ENCODE results near the gene PLXND1. TPM values are rescaled to one million over a fixed set of nuclear protein-coding genes. Genes with fewer than 3 reads are reported as not detected.
A peak's percentile ranks its signal among the peaks of the same experiment; 100 is the strongest.

PLXND1 gene
- total RNA-seq, 2 donors from 2014 or later = 73.1 to 83.2 TPM

GRCh38 chr3:129560269-129560787 lies 46.1 kb downstream of the PLXND1 start:
- no peaks in the 10 kb centered on the region for H3K4me1 ChIP-seq (ENCODE audit: control insufficient read depth, insufficient read depth, low read length)
- Mint-ChIP-seq H3K27ac (no peak overlapping the region), H3K36me3 (ENCODE audit: low read depth) (peaks cover 37% of the 10 kb centered on the region), H3K27me3 (ENCODE audit: insufficient read depth) (no peaks in the 10 kb centered on the region), H3K4me1 (peaks cover 6% of the 10 kb centered on the region), H3K4me3 (no peak overlapping the region), H3K9me3 (no peaks in the 10 kb centered on the region)
- 76 to 85% methylated on average over 6 to 16 of the region's 16 CpGs for WGBS, 2 experiments (ENCODE audit: insufficient coverage in 1 of 2, insufficient read length in 1 of 2)
- no peak for DNase-seq
- H3K27me3 ChIP-seq (ENCODE audit: control insufficient read depth, insufficient read depth, low read length, poor library complexity, severe bottlenecking) = no peaks in the 10 kb centered on the region
- no peak for TF ChIP-seq CTCF (conservative IDR thresholded peaks at IDR 0.05)
- no peak overlapping the region for H3K9ac ChIP-seq (ENCODE audit: extremely low read depth, low read length, poor library complexity, severe bottlenecking)
- H3K4me3 ChIP-seq (ENCODE audit: low read length) = no peak overlapping the region
- no peaks in the 10 kb centered on the region for H3K9me3 ChIP-seq (ENCODE audit: control insufficient read depth, low read length)
- H3K27ac ChIP-seq (ENCODE audit: low read depth, low read length) = no peak overlapping the region
- no peaks in the 10 kb centered on the region for H3K36me3 ChIP-seq (ENCODE audit: control insufficient read depth, insufficient read depth, low read length)

GRCh38 chr3:129559565-129560079 lies 46.9 kb downstream of the PLXND1 start:
- no peak overlapping the region for H3K27ac Mint-ChIP-seq
- H3K4me1 ChIP-seq (ENCODE audit: control insufficient read depth, insufficient read depth, low read length) = no peaks in the 10 kb centered on the region
- H3K27me3 Mint-ChIP-seq (ENCODE audit: insufficient read depth) = no peaks in the 10 kb centered on the region
- 95 to 98% methylated on average over 19 to 20 of the region's 20 CpGs for WGBS, 2 experiments (ENCODE audit: insufficient coverage in 1 of 2, insufficient read length in 1 of 2)
- H3K9ac ChIP-seq (ENCODE audit: extremely low read depth, low read length, poor library complexity, severe bottlenecking) = no peak overlapping the region
- H3K36me3 ChIP-seq (ENCODE audit: control insufficient read depth, insufficient read depth, low read length) = no peaks in the 10 kb centered on the region
- no peaks in the 10 kb centered on the region for H3K9me3 ChIP-seq (ENCODE audit: control insufficient read depth, low read length)
- H3K9me3 Mint-ChIP-seq = no peaks in the 10 kb centered on the region
- H3K4me3 ChIP-seq (ENCODE audit: low read length) = no peak overlapping the region
- DNase-seq = no peak
- H3K27ac ChIP-seq (ENCODE audit: low read depth, low read length) = no peak overlapping the region
- TF ChIP-seq CTCF (conservative IDR thresholded peaks at IDR 0.05) = no peak
- H3K4me1 Mint-ChIP-seq = peaks cover 10% of the 10 kb centered on the region
- H3K36me3 Mint-ChIP-seq (ENCODE audit: low read depth) = peaks cover 37% of the 10 kb centered on the region
- H3K4me3 Mint-ChIP-seq = no peak overlapping the region
- no peaks in the 10 kb centered on the region for H3K27me3 ChIP-seq (ENCODE audit: control insufficient read depth, insufficient read depth, low read length, poor library complexity, severe bottlenecking)

GRCh38 chr3:129558772-129559564 lies 47.5 kb downstream of the PLXND1 start:
- DNase-seq = no peak
- Histone ChIP-seq H3K36me3 (ENCODE audit: control insufficient read depth, insufficient read depth, low read length) (no peaks in the 10 kb centered on the region), H3K9ac (ENCODE audit: extremely low read depth, low read length, poor library complexity, severe bottlenecking) (no peak overlapping the region), H3K27ac (ENCODE audit: low read depth, low read length) (no peak overlapping the region), H3K9me3 (ENCODE audit: control insufficient read depth, low read length) (no peaks in the 10 kb centered on the region), H3K4me1 (ENCODE audit: control insufficient read depth, insufficient read depth, low read length) (no peaks in the 10 kb centered on the region), H3K27me3 (ENCODE audit: control insufficient read depth, insufficient read depth, low read length, poor library complexity, severe bottlenecking) (no peaks in the 10 kb centered on the region), H3K4me3 (ENCODE audit: low read length) (no peak overlapping the region)
- Mint-ChIP-seq H3K9me3 (no peaks in the 10 kb centered on the region), H3K4me1 (peaks cover 16% of the 10 kb centered on the region), H3K27me3 (ENCODE audit: insufficient read depth) (no peaks in the 10 kb centered on the region), H3K27ac (peak overlapping the region; percentile 74), H3K36me3 (ENCODE audit: low read depth) (peaks cover 37% of the 10 kb centered on the region), H3K4me3 (no peak overlapping the region)
- 92 to 94% methylated on average over 5 to 11 of the region's 11 CpGs for WGBS, 2 experiments (ENCODE audit: insufficient coverage in 1 of 2, insufficient read length in 1 of 2)
- TF ChIP-seq CTCF (conservative IDR thresholded peaks at IDR 0.05) = no peak
